Cardiac septum (tissue), 1 donor: Measurements from ENCODE around the gene CRABP1. TPM values are rescaled to one million over a fixed set of nuclear protein-coding genes. Genes with fewer than 3 reads are reported as not detected.

Experiments
- DNase-seq: peaks from one replicate; pipeline ENCODE4 v3.0.0-alpha.2; 2020; ENCODE audit warnings: low spot score
- intact Hi-C: fragments of 100-400 bp; cut with DNase I; formaldehyde crosslinking; loops from one replicate; pipeline ENCODE4 v1.14.0; 2022
- total RNA-seq: library from RNA; stranded (reverse); fragmentation: NEBNext Ultra II Directional; extraction: Animal tissue kit (Norgen Biotek cat#: 25700); gene quantifications from one replicate; pipeline ENCODE4 v1.2.1, GENCODE V29; 2021
- donor health status: DM: no; HTN: no; CAD: no.

Gene CRABP1
- total RNA-seq, 1 donor from 2014 or later: not detected

- intact Hi-C loops: no loop called here
- no peak for DNase-seq
These were observed 54.9 kb downstream of the CRABP1 start for GRCh38 chr15:78394981-78395616.

DNA sequence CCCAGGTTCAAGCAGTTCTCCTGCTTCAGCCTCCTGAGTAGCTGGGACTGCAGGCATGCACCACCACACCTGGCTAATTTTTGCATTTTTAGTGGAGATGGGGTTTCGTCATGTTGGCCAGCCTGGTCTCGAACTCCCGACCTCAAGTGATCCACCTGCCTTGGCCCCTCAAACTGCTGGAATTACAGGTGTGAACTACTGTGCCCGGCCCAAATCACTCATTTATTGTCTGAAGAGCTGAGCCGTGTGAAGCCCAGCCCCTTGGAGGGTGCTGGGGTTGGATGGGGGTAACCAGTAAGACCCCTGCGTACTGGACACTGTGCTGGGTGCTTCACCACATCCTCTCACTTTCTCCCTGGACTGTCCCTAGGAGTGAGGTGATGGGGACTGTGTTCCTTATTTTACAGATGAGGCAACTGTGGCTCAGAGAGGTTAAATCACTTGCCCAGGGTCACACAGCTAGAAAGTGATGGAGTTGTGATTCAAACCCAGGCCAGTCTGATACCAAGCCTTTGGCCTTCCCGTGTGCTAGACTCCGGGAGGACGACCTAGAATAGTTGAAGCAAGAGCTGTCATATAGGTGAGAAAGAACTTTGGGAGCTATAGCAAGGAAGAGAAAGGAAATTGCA lies 56.1 kb downstream of the CRABP1 start:
- intact Hi-C loops: no loop called here

GRCh38 chr15:78396976-78397375 lies 56.8 kb downstream of the CRABP1 start:
- intact Hi-C loops: no loop called here
- no peak for DNase-seq

More for the DNA sequence above, 56.1 kb downstream of the CRABP1 start:
- no peak for DNase-seq

GRCh38 chr15:78397382-78397781 lies 57.2 kb downstream of the CRABP1 start:
- intact Hi-C loops: no loop called here
- no peak for DNase-seq

Other genes with a start within 250 kb of the CRABP1 start
- gene SH2D7, start 247.8 kb upstream of the CRABP1 start, total RNA-seq: not detected
- 16.7 TPM for gene CIB2, start 208.9 kb upstream of the CRABP1 start, total RNA-seq
- gene IDH3A, start 191.0 kb upstream of the CRABP1 start, total RNA-seq: 370 TPM
- not detected for gene ACSBG1, start 105.8 kb upstream of the CRABP1 start, total RNA-seq
- gene DNAJA4, start 75.8 kb upstream of the CRABP1 start, total RNA-seq: 150 TPM
- gene SKIC8, start 40.7 kb upstream of the CRABP1 start, total RNA-seq: 33.3 TPM
- 28.0 TPM for gene IREB2, start 97.9 kb downstream of the CRABP1 start, total RNA-seq
- gene HYKK, start 167.2 kb downstream of the CRABP1 start, total RNA-seq: 5.1 TPM
- gene PSMA4, start 200.1 kb downstream of the CRABP1 start, total RNA-seq: 105 TPM
- 2.0 TPM for gene CHRNA5, start 225.2 kb downstream of the CRABP1 start, total RNA-seq